Activated CD4-positive, alpha-beta T cell treated with anti-CD3 and anti-CD28 coated beads, Interleukin-2, amount 10 ng/mL, durations not matched to agents 24 days and 14 days (primary cell): Measurements from ENCODE around the gene SLTM. TPM values are rescaled to one million over a fixed set of nuclear protein-coding genes. Genes with fewer than 3 reads are reported as not detected.
"Not testable (repeated sequence)": the region's sequence is repeated elsewhere in the genome, so short reads cannot be mapped to it uniquely, and the experiment has no call there.

Experiments
- DNase-seq: peaks from one replicate; pipeline ENCODE4 v3.0.0; 2022
- H3K27ac Mint-ChIP-seq: one replicate; pipeline ENCODE4 v1.8.0; 2022; ENCODE audit warnings: mild to moderate bottlenecking, mixed read lengths
- H3K27me3 Mint-ChIP-seq: one replicate; pipeline ENCODE4 v1.8.0; 2022; ENCODE audit warnings: mixed read lengths
- H3K36me3 Mint-ChIP-seq: one replicate; pipeline ENCODE4 v1.8.0; 2022; ENCODE audit warnings: low read depth, mild to moderate bottlenecking, mixed read lengths
- H3K4me1 Mint-ChIP-seq: one replicate; pipeline ENCODE4 v1.8.0; 2021; ENCODE audit warnings: mixed read lengths
- H3K4me3 Mint-ChIP-seq: one replicate; pipeline ENCODE4 v1.8.0; 2022; ENCODE audit warnings: mild to moderate bottlenecking, moderate library complexity, mixed read lengths
- H3K9me3 Mint-ChIP-seq: one replicate; pipeline ENCODE4 v1.8.0; 2021; ENCODE audit warnings: mixed read lengths
- intact Hi-C: fragments of 100-400 bp; cut with micrococcal nuclease; formaldehyde crosslinking; loops from one replicate; pipeline ENCODE4 v1.15.1; 2023
- total RNA-seq: library from RNA; stranded (reverse); gene quantifications from 2 replicates; pipeline ENCODE4 v1.2.3, GENCODE V29; 2022

The SLTM gene
- total RNA-seq, 1 donor from 2014 or later = 127 TPM

GRCh38 chr15:58920447-58920846 is 13.0 kb downstream of the SLTM start:
- Mint-ChIP-seq H3K36me3 (peaks cover 21% of the 10 kb centered on the region), H3K4me1 (peaks cover 24% of the 10 kb centered on the region)
- intact Hi-C loops, H3K27me3 Mint-ChIP-seq, H3K27ac Mint-ChIP-seq, H3K4me3 Mint-ChIP-seq, H3K9me3 Mint-ChIP-seq, DNase-seq: not testable (repeated sequence)

- no peaks in the 10 kb centered on the region for H3K9me3 Mint-ChIP-seq
- no peak overlapping the region for H3K4me3 Mint-ChIP-seq
- H3K4me1 Mint-ChIP-seq = peaks cover 26% of the 10 kb centered on the region
- H3K27ac Mint-ChIP-seq = no peak overlapping the region
- DNase-seq = no peak
- no peaks in the 10 kb centered on the region for H3K27me3 Mint-ChIP-seq
- intact Hi-C loops = no loop called here
- H3K36me3 Mint-ChIP-seq = peaks cover 27% of the 10 kb centered on the region
These were observed 14.2 kb downstream of the SLTM start for GRCh38 chr15:58919232-58919631.

GRCh38 chr15:58918239-58918638 is 15.2 kb downstream of the SLTM start:
- intact Hi-C loops = no loop called here
- no peak overlapping the region for H3K27ac Mint-ChIP-seq

DNA sequence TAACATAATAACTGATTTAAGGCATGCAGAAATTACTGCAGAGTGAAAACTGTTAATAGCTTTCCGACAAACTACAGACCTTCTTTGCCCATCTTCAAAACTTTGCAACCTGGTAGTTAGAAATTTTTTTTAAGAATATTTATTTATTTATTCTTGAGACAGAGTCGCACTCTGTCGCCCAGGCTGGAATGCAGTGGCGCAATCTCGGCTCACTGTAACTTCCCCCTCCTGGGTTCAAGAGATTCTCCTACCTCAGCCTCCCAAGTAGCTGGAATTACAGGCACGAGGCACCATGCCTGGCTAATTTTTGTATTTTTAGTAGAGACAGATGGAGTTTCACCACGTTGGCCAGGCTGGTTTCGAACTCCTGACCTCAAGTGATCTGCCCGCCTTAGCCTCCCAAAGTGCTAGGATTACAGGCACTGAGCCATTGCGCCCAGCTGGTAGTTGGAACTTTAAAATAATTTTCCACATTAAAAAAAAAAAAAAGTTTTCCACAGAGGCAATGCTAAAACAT is 15.8 kb downstream of the SLTM start:
- intact Hi-C loops, H3K4me3 Mint-ChIP-seq, H3K27ac Mint-ChIP-seq, H3K27me3 Mint-ChIP-seq, DNase-seq, H3K9me3 Mint-ChIP-seq: not testable (repeated sequence)
- Mint-ChIP-seq H3K4me1 (peaks cover 20% of the 10 kb centered on the region), H3K36me3 (peaks cover 31% of the 10 kb centered on the region)

More at GRCh38 chr15:58918239-58918638, 15.2 kb downstream of the SLTM start:
- peaks cover 24% of the 10 kb centered on the region for H3K4me1 Mint-ChIP-seq
- H3K27me3 Mint-ChIP-seq = no peaks in the 10 kb centered on the region
- peaks cover 32% of the 10 kb centered on the region for H3K36me3 Mint-ChIP-seq
- DNase-seq = no peak
- H3K9me3 Mint-ChIP-seq = no peaks in the 10 kb centered on the region
- H3K4me3 Mint-ChIP-seq = no peak overlapping the region

GRCh38 chr15:58916962-58917361 is 16.5 kb downstream of the SLTM start:
- Mint-ChIP-seq H3K9me3 (no peaks in the 10 kb centered on the region), H3K27me3 (no peaks in the 10 kb centered on the region), H3K4me3 (no peak overlapping the region), H3K27ac (no peak overlapping the region), H3K36me3 (peaks cover 37% of the 10 kb centered on the region), H3K4me1 (peaks cover 20% of the 10 kb centered on the region)
- intact Hi-C loops = no loop called here
- DNase-seq = no peak

- intact Hi-C loops = no loop called here
- Mint-ChIP-seq H3K27ac (no peak overlapping the region), H3K4me1 (peaks cover 43% of the 10 kb centered on the region), H3K36me3 (peaks cover 71% of the 10 kb centered on the region), H3K27me3 (no peaks in the 10 kb centered on the region), H3K9me3 (no peaks in the 10 kb centered on the region), H3K4me3 (no peak overlapping the region)
- DNase-seq = no peak
These were observed 23.0 kb downstream of the SLTM start for GRCh38 chr15:58910456-58910855.

DNA sequence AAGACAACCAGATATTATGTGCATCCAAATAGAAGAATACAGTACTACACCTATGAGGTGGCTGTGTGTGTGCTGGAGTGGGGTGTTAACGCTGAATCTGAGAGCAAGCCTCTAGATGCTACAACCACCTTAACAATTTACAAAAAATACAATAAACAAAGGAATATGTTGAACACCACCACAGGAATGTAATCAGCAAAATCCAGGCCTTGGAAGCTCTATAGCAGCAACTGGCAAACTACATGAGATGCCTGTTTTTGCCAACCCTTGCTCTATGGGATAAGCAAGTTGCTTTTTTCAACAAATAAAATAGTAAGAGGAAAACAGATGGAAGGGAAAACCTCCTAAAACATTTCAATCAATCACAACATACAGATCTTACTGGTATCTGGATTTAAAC is 23.9 kb downstream of the SLTM start:
- Mint-ChIP-seq H3K4me3 (no peak overlapping the region), H3K4me1 (peaks cover 40% of the 10 kb centered on the region), H3K27me3 (no peaks in the 10 kb centered on the region), H3K36me3 (peaks cover 72% of the 10 kb centered on the region), H3K27ac (no peak overlapping the region), H3K9me3 (no peaks in the 10 kb centered on the region)
- intact Hi-C loops = no loop called here
- no peak for DNase-seq

DNA sequence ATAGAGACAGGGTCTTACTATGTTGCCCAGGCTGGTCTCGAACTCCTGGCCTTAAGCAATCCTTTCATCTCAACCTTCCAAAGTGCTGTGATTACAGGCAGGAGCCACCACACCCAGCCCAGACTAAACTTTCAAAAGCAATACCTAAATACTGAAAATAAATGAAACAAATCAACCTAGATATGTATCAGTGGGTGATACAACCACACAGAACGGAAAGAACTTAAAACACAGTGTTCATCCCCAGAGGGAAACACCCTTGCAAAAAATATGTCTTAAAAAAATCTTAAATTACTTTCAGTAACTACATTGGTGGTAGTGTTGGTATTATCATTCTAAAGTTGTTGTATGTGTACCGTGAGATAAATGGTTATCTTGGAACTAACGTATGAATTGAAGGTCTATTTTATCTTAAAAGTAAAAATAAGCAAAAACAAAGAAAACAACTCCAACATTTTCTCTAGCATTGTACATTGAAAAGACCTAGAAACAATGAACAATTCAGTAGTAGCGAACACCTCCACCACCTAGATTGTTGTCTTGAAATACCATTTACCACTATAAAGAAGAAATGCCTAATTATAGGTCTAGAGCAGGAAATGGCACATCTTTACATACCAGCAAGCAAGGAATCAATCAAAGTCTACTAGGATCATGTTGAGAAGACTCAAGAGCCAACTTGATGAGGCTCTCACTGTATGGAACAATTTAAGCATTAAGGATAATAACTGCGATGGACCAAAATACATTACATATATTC is 24.7 kb downstream of the SLTM start:
- Mint-ChIP-seq H3K4me3 (no peak overlapping the region), H3K27ac (peak overlapping the region; percentile 62), H3K9me3 (no peaks in the 10 kb centered on the region), H3K27me3 (no peaks in the 10 kb centered on the region), H3K4me1 (peaks cover 34% of the 10 kb centered on the region), H3K36me3 (peaks cover 70% of the 10 kb centered on the region)
- intact Hi-C loops = no loop called here
- no peak for DNase-seq

GRCh38 chr15:58900631-58901030 is 32.8 kb downstream of the SLTM start:
- DNase-seq = no peak
- no peaks in the 10 kb centered on the region for H3K9me3 Mint-ChIP-seq
- intact Hi-C loops = no loop called here
- H3K4me3 Mint-ChIP-seq = no peak overlapping the region
- no peaks in the 10 kb centered on the region for H3K27me3 Mint-ChIP-seq
- H3K4me1 Mint-ChIP-seq = peaks cover 8% of the 10 kb centered on the region
- H3K36me3 Mint-ChIP-seq = peaks cover 46% of the 10 kb centered on the region
- no peak overlapping the region for H3K27ac Mint-ChIP-seq

GRCh38 chr15:58898150-58898680 is 35.3 kb downstream of the SLTM start:
- intact Hi-C loops = no loop called here
- DNase-seq = no peak
- no peak overlapping the region for H3K27ac Mint-ChIP-seq
- H3K9me3 Mint-ChIP-seq = no peaks in the 10 kb centered on the region
- H3K27me3 Mint-ChIP-seq = no peaks in the 10 kb centered on the region
- peaks cover 54% of the 10 kb centered on the region for H3K36me3 Mint-ChIP-seq
- no peak overlapping the region for H3K4me3 Mint-ChIP-seq
- peaks cover 8% of the 10 kb centered on the region for H3K4me1 Mint-ChIP-seq

- DNase-seq = no peak
- H3K4me1 Mint-ChIP-seq = peaks cover 7% of the 10 kb centered on the region
- intact Hi-C loops = no loop called here
- H3K9me3 Mint-ChIP-seq = no peaks in the 10 kb centered on the region
- peaks cover 79% of the 10 kb centered on the region for H3K36me3 Mint-ChIP-seq
- peak overlapping the region; percentile 51 for H3K27ac Mint-ChIP-seq
- no peaks in the 10 kb centered on the region for H3K27me3 Mint-ChIP-seq
- H3K4me3 Mint-ChIP-seq = no peak overlapping the region
These were observed 44.1 kb downstream of the SLTM start for GRCh38 chr15:58889363-58889762.

- no peak overlapping the region for H3K4me3 Mint-ChIP-seq
- peak overlapping the region; percentile 2 for H3K27ac Mint-ChIP-seq
- peaks cover 76% of the 10 kb centered on the region for H3K36me3 Mint-ChIP-seq
- peaks cover 11% of the 10 kb centered on the region for H3K4me1 Mint-ChIP-seq
- H3K9me3 Mint-ChIP-seq = no peaks in the 10 kb centered on the region
- peak; percentile 49 for DNase-seq
- intact Hi-C loops = no loop called here
- no peaks in the 10 kb centered on the region for H3K27me3 Mint-ChIP-seq
These were observed 46.6 kb downstream of the SLTM start for GRCh38 chr15:58886921-58887320.

GRCh38 chr15:58883926-58884325 is 49.6 kb downstream of the SLTM start:
- peaks cover 81% of the 10 kb centered on the region for H3K36me3 Mint-ChIP-seq

GRCh38 chr15:58882243-58882642 is 51.2 kb downstream of the SLTM start:
- intact Hi-C loops = no loop called here
- no peaks in the 10 kb centered on the region for H3K9me3 Mint-ChIP-seq
- peak; percentile 53 for DNase-seq
- H3K27me3 Mint-ChIP-seq = no peaks in the 10 kb centered on the region
- H3K36me3 Mint-ChIP-seq = peaks cover 76% of the 10 kb centered on the region
- peaks cover 6% of the 10 kb centered on the region for H3K4me1 Mint-ChIP-seq
- no peak overlapping the region for H3K27ac Mint-ChIP-seq
- no peak overlapping the region for H3K4me3 Mint-ChIP-seq

More at GRCh38 chr15:58883926-58884325, 49.6 kb downstream of the SLTM start:
- H3K27ac Mint-ChIP-seq, H3K9me3 Mint-ChIP-seq, H3K4me3 Mint-ChIP-seq, DNase-seq, intact Hi-C loops, H3K4me1 Mint-ChIP-seq, H3K27me3 Mint-ChIP-seq: not testable (repeated sequence)
